GM10248 (cell line): ENCODE data around the gene PDZD4.

ENCODE experiments used
- CTCF ChIA-PET: fragments of 300-600 bp; sonication (Branson Sonifier 250); formaldehyde crosslinking; extraction: SDS; loops from one replicate; lab custom pipeline; 2021; ENCODE audit warnings: antibody characterized with exemption; lab: Yijun Ruan, JAX
- POLR2A ChIA-PET: fragments of 350-650 bp; sonication (Branson Sonifier 250); formaldehyde crosslinking; extraction: SDS; loops from one replicate; lab custom pipeline; 2020; ENCODE audit warnings: antibody characterized with exemption; lab: Yijun Ruan, JAX
- DNase-seq: peaks from one replicate; pipeline ENCODE4 v3.0.0; 2012; ENCODE audit errors: extremely low spot score
- TF ChIP-seq, protein P1 (sequence below): IDR thresholded peaks from 2 replicates; pipeline ENCODE4 v1.5.1; 2012; ENCODE audit warnings: mild to moderate bottlenecking, low read depth; ENCODE audit errors: extremely low read depth, missing control alignments, control extremely low read depth

Gene PDZD4

DNA sequence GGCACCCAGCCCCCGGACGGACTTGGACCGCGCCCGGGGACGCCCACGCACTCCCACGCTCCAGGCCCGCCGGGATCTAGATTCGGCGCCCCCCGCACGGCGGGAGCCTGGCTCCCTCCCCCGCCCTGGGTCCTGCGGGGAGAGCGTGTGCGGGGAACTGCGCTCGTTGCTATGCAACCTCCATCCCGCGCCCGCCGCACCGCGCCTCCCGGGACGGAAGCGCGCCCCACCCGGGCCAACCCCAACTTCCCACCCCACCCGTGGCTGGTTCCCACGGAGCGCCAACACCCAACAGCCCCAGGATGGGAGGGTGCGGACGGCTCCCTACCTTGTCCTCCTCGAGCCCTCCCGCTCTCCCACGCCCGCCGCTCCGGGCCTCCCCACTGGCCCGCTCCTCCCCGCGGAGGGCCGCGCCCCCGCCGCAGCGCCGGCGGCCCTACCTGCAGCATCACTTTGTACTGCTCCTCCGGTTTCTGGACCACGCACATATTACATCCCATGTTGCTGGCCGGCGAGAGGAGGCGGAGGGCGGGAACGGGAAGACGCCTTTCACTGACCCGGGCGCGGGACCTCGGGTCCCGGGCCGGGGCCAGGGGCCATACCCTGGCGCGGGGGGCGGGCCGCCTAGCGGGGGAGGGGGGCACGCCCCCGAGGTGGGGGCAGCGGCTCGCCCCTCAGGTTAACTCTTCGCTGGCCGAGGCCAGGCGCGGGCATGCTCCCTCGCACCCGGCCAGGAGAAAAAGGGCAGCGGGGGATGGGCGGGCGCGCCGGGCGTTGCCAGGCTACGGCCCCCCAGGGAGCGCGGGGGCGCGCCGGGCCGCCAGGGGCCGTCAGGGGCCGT, at the start of gene PDZD4:
PDZD4 (minus strand) TSS at position 746 of the 841 bp plus-strand sequence; CDS start at position 500, 246 bp downstream.
- TF ChIP-seq, protein P1, sequence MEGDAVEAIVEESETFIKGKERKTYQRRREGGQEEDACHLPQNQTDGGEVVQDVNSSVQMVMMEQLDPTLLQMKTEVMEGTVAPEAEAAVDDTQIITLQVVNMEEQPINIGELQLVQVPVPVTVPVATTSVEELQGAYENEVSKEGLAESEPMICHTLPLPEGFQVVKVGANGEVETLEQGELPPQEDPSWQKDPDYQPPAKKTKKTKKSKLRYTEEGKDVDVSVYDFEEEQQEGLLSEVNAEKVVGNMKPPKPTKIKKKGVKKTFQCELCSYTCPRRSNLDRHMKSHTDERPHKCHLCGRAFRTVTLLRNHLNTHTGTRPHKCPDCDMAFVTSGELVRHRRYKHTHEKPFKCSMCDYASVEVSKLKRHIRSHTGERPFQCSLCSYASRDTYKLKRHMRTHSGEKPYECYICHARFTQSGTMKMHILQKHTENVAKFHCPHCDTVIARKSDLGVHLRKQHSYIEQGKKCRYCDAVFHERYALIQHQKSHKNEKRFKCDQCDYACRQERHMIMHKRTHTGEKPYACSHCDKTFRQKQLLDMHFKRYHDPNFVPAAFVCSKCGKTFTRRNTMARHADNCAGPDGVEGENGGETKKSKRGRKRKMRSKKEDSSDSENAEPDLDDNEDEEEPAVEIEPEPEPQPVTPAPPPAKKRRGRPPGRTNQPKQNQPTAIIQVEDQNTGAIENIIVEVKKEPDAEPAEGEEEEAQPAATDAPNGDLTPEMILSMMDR: no peak
- CTCF ChIA-PET: no interaction called here
- POLR2A ChIA-PET: no interaction called here
- DNase-seq: peak; percentile 15

- TF ChIP-seq, protein P1: no peak
- DNase-seq: no peak
- POLR2A ChIA-PET: no interaction called here
- CTCF ChIA-PET: no interaction called here
Measured at GRCh38 chrX:153879741-153880439, 49.5 kb upstream of the PDZD4 start.

- ChIA-PET POLR2A (no interaction called here), CTCF (interaction anchor here (1.4 to 1.7 kb wide), 3 partner anchors 10 to 217 kb away, joined by 3 to 6 read pairs (median 3); no protein-coding TSS in a partner anchor)
- peak; percentile 52 for DNase-seq
- TF ChIP-seq, protein P1: no peak
Measured at GRCh38 chrX:153878969-153879653, 48.8 kb upstream of the PDZD4 start.

DNA sequence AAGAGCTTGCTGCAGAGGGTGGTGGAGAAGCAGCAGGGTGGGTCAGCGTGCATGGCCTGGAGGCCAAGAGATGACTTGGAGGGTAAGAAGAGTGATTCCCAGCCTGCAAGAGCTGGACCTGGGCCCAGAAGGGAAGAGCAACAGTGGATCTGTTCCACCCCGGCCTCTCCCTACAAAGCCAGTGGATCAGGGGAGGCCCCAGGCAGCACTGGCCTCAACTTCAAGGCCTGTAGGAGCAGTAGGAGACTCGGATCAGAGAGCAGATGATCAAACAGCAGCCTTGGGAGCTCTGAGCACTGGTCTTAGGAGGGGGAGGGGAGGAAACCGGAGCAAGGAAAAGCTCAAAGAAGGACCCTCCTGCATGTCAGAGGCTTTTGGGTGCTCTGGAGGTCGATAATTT, 48.0 kb upstream of the PDZD4 start:
- ChIA-PET CTCF (interaction anchor here (1.4 to 1.7 kb wide), 3 partner anchors 11 to 216 kb away, joined by 3 to 6 read pairs (median 3); no protein-coding TSS in a partner anchor), POLR2A (no interaction called here)
- TF ChIP-seq, protein P1: no peak
- no peak for DNase-seq

DNA sequence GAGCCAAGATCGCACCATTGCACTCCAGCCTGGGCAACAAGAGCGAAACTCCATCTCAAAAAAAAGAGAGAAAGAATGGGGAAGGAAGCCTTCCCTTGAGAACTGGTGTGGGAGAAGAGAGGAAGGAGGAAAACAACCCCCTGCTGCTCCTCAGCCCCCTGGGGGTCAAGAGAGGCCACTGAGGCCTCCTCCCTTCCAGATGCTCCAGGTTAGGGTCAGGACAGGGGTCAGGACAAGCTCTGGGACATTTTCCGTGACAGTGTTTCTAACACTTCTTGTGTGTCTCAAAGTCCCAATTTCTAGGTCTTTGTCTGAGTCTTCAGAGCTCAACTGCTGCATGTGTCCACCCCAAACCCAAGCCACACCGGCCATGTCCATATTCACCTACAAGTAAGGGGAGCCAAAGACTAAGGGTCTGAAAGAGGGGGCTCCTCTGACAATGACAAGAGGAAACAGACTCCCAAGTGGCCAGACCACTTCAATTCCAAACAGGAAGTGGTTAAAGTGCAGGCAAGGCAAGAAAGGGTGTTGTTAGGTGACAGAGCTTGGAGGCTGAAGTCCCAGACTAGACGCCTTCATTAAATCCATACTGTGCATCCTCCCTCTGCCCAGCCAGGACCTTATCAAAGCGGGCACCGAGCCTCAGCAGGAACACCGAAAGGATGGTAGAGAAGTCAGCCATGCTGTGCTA, 47.4 kb upstream of the PDZD4 start:
- CTCF ChIA-PET: interaction anchor here (1.4 to 1.7 kb wide), 3 partner anchors 11 to 216 kb away, joined by 3 to 6 read pairs (median 3); no protein-coding TSS in a partner anchor
- DNase-seq: no peak
- TF ChIP-seq, protein P1: no peak
- POLR2A ChIA-PET: no interaction called here

- TF ChIP-seq, protein P1: no peak
- DNase-seq: peak; percentile 13
- POLR2A ChIA-PET: no interaction called here
- CTCF ChIA-PET: no interaction called here
Measured at GRCh38 chrX:153876112-153876491, 45.8 kb upstream of the PDZD4 start.
